GM18499 (cell line): ENCODE results near the gene TSPAN32.

Source experiments
- ATAC-seq: cut with Tn5 transposase; IDR thresholded peaks from one replicate; pipeline ENCODE4 v1.9.1; 2021; ENCODE audit warnings: moderate number of reproducible peaks; ENCODE audit not compliant: insufficient read depth, unreplicated experiment

Gene TSPAN32

DNA sequence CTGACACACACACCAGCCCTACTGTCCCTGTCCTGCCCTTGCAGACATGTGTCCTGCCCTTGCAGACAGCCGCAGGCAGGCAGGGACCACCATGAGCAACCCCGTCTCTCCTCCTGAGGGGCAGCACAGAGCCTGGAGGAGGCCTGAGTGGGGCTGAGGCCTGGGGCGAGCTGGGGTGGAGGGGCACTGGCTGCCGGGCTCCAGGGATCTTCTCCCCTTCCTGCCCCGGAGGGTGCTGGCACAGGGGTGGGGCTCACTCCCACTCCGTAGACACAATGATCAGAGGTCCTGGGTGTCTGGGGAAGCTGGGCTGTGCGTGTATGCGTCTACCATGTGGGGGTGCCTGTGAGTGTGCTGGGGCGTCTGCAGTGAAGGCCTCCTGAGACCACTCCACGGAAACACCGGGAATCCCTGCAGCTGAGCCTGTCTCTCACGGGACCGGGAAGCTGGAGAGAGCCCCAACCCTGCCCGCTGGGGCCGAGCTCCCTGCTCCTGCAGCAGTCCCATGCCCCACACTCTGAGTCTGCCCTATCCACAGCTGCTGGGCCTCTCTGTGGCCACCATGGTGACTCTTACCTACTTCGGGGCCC lies 588 bp downstream of the TSPAN32 start:
- ATAC-seq = no peak

DNA sequence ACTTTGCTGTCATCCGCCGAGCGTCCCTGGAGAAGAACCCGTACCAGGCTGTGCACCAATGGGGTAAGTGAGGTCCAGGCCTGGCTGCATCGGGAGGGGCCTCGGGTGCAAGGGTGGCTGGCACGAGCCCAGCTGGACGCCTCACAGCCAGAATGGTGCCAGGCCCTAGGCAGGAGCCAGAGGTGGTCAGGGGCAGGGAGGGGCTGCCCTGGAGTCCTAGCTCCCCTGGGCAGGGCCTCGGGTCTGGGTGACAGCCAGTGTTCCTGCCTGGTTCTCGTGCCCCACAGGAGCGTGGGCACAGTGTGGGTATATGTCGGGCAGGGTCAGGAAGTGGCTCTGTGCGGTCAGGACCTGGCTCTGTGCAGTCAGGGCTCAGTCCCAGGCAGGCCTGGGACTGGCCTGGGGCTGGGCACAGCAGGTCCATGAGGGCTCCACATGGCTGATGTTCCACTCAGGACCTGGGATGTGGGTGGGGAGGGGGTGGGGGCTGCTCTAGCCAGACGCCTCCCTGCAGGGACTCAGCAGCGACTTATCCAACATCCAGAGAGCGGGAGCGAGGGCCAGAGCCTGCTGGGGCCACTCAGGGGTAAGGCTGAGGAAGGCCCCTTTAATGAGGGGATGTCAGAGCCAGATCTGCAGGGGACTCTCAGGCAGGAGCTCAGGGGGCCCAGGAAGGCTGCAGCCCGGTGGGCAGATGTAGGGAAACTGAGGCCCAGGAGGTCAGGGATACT lies 1.2 kb downstream of the TSPAN32 start:
- no peak for ATAC-seq

DNA sequence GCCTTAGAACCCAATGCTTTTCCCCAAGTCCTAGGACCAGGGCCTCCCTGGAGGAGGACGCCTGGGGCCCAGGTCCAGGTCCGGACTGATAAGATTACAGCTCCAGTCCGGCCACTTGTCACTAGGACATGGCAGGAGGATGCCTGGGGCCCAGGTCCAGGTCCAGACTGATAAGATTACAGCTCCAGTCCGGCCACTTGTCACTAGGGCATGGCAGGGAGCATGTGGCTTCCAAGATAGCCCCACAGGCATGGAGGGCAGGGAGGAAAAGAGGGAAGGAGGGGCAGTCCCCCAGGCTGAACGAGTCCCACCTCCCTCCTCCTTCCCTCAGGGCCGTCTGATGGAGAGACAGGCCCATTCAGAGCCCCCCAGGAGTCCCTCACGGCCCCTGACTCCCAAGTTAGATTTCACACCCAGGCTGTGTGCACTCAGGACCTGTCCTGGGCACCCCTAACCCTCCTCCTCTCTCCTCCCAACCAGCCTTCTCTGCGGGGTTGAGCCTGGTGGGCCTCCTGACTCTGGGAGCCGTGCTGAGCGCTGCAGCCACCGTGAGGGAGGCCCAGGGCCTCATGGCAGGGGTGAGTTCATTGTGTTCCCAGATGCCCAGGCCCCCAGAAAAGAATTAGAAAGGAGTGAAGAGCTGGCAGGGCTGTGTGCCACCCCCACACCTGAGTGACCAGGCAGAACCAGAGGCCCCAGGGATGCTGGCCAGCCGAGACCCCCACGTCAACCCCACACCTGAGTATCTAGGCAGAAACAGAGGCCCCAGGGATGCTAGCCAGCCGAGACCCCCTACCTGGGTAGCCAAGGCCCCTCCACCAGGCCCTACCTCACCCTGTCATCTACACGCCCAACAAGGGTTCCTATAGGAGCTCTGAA lies 2.1 kb downstream of the TSPAN32 start:
- no peak for ATAC-seq

DNA sequence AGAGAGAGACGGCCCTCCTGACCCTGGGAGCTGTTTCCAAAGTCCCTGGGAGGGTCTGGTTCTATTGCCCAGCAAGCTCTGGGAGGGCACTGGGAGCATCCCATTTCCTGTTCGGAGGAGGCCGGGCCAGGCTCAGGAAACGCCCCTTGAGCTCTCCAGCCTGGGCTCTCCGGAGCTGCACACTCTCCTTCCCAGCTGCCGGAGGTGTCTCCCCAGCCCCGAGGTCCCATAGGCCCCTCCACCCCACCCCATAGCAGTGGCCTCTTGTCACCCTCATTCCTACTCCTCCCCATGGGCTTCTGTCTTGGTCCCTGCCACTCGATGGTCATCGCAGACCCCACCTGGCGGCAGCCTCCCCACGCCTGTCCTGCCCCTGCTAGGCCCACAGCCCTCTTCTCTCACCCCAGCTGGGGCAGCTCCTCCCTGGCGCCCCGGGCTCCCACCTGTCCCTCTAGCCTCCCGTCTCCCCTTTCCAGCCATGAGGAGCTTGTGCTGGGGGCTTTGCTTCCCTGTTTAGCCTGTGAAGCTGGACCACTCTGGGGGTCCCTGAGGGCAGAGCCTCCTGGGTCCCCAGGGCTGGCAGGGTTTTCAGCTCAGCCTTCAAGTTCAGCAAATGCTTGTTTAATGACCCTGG lies 2.8 kb downstream of the TSPAN32 start:
- no peak for ATAC-seq

DNA sequence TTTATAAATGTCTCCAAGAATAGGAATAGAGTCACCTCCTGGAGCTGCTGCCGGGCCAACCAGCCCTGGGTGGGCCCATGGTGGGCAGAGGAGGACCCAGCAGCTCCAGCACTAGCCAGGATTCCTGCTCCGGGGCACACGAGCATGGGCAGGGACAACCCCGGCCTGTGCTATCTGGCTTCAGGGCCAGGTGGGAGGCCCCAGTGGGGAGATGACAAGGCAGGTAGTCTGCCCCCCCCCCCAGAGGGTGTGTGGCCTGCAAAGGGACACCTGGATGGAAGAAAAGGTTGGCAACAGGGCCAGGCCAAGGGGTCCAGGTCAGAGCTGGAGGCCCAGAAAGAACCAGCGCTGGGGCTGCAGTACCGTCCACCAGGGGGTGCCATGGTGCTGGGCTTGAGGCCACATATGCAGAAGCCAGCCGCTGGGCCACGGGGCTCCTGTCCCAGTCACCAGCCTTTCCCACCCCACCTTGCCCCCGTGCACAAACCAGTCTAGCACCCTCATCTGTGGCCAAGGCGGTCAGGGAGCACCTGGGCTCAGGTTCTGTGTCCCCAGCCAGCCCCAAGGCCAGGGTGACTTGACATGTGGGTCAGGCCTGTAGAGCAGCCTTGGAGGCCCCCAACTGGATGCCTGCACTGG lies 3.4 kb downstream of the TSPAN32 start:
- no peak for ATAC-seq

DNA sequence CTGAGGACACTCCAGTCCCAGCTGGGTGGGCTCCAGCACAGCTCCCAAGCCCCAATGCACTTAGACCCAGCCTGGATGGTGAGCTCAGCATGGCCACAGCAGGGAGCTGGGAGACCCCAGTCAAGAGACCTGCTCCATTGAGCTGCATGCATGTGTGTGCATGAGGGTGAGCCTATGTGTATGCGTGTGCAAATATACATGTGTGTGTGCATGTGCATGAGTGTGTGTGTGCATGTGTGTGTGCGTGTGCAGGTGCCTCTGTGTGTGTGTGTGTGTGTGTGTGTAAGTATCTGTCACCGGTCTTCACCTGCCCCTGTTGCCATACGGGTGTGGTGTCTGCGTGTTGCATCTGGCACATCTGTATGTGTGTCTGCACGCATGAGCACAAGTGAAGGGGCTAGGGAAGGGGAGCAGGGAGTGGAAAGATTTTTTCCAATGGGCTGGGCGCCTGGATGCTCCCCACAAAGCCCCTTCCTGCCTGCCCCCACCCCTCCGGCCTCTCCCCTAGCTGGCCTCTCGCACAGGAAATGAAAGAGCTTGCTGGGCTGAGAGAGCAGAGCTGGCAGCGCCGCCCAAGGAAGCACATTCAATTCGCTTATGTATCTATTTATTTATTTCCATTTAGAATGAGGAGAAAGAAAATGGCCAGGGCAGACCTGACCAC lies 4.1 kb downstream of the TSPAN32 start:
- no peak for ATAC-seq

DNA sequence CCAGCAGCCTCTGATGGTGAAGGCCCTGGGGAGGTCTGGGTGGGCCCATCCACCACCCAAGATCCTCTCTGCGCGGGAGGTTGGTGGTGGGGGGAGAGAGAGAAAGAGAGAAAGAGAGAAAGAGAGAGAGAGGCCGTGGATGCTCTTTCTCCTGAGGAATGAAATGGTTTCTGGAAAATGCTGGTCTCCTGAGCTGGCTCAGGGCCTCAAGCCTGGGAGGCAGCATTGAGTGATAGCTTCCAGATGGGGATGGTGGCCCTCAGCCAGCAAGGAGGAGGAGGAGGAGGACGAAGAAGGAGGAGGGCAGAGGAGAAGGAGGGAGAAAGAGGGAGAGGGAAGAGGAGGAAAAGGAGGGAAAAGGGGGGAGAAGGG lies 4.6 kb downstream of the TSPAN32 start:
- no peak for ATAC-seq

DNA sequence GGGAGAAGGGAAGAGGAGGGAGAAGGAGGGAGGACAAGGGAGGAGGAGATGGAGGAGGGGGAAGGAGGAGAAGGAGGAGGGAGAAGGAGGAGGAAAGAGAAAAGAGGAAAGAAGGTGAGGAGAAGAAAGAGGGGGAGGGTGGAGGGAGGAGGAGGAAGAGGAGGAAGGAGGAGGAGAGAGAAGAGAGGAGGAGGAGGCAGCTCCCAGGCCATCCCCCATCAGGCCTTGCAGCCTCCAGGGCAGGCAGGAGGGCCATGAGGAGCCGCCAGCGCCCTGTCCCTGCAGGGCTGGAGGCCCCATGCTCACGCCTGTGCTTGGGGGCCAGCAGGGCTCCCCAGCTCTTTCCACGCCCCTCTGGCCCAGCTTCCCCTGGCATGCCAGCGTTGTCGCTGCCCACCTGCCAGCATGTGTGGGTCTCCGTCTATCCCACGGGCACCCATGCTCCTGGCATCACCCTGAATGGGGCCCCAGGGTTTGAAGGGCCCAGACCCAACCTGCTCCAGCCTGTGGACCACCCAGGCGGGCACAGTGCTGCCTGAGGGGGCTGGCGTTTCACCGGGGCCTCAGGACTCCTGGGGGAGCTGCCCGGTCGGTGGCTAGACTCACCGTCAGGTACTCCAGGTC lies 5.2 kb downstream of the TSPAN32 start:
- no peak for ATAC-seq

DNA sequence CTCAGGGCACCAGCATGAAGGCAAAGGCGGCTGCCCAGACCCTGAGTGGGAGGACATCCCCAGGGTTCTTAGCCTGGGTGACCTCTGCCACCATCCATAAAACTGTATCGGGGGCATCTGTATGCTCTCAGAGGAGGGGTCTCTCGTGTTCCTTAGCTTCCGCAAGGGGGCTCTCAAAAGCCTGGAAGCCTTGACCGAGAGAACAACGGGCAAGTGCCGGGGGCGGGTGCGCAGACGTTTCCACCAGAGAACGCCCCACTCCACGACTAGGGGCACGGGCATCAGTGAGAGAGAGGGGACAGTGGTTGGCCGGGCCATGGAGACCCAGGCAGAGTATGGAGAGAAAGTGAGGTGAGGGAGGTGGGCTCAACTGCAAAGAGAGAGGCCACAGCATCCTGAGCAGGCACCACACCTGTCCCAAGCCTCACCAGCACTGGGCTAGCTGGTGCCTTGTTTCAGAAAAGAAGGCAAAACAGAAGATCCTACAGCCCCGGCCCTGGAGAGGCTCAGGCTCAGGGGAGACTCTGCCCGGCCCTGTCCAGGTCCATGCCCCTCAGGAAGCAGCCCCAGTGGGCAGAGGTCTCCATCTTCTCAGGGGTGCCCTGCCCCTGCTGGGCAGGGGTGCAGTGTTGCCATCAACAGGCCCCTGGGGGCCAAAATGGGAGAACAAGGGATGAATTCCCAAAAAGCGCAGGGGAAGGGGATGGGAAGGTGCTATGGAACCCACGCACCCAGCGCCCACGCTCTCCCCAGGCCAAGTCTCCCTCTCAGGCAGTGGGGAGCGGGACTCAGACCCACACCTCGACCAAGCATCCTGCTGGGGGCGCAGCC lies 5.9 kb downstream of the TSPAN32 start:
- no peak for ATAC-seq

DNA sequence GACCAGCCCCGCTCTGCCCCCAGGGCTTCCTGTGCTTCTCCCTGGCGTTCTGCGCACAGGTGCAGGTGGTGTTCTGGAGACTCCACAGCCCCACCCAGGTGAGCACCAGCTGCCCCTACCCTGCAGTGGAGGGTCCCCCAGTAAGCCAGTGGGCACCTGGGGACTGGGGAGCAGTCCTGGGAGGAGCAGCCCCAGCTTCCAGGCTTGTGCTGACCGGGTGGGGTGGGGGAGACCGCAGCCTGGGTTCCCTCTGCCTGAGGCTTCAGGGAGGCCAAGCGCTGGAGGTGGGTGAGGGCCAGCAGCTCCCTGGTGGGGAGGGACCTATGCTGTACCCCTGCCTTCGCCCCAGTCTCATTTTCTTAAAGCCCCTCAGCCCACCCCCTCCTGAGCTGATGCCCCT lies 6.9 kb downstream of the TSPAN32 start:
- no peak for ATAC-seq

DNA sequence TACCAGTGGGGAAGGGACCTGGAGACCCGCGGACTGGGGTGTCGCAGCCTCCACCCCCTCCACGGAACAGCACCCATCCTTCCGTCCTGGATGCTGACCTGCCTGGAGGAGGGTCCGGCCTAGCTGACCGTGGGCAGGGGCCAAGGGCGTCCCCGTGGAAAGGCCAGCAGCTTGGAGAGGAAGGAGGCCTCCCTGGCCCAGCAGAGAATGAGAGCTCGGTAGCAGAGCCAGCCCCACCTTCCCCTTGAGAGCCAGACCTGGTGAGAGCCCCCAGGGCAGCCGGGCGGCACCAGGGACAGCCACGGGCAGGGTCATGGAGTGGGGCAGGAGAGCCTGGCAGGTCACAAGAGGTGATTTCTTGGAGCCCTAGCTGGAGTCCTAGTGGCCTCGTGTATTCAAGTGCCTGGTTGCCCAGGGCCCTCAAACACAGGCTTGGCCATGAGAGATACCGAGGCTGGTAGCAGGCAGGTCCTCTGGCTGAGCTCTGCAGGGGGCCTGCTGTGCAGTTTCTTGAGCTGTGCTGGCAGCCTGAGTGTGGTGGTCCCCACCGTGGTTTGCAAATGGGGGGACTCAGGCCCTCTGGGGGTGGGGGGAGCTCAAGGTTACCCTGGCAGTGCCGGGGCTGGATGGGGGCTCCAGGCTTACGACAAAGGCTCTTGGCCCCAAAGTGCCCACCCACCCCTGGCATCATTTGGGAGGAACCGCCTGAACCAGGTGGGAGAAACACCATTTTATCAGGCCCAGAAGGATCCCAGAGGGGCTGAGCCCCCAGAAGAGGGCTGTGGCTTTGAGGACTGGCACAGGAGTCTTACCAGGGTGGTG lies 7.6 kb downstream of the TSPAN32 start:
- no peak for ATAC-seq

DNA sequence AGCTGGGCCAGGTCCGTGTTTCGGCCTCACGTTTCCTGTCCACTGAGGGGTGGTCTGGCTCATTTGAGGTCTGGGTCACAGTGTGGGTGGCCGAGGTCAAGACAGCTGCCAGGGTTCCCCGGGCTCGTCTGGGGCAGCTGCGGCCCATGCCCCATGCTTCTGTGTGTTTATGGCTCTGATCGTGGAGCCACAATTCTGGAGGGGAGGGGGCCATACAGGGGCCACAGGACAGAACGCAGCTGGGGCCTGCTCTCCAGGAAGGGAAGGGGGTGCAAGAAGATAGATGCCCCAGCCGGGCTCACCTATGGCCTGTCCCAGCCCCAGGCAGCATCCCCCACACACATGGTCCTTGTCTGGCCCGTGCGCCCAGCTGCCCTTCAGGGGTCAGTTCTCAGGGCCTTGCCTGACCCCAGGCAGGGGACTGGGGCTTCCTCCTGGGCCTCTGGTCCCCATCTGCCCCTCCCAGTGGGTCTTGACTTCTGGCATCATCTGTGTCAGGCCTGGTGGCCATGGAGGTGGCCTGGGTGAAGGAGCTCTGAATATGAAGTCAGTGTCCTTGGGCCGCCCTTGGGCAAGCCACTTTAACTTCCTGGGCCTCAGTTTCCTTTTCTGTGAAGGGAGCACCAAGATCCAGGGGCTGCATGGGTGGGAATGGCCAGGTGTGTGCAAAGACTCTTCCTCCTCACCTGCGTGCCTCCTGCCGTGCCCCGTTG lies 8.4 kb downstream of the TSPAN32 start:
- ATAC-seq = no peak

DNA sequence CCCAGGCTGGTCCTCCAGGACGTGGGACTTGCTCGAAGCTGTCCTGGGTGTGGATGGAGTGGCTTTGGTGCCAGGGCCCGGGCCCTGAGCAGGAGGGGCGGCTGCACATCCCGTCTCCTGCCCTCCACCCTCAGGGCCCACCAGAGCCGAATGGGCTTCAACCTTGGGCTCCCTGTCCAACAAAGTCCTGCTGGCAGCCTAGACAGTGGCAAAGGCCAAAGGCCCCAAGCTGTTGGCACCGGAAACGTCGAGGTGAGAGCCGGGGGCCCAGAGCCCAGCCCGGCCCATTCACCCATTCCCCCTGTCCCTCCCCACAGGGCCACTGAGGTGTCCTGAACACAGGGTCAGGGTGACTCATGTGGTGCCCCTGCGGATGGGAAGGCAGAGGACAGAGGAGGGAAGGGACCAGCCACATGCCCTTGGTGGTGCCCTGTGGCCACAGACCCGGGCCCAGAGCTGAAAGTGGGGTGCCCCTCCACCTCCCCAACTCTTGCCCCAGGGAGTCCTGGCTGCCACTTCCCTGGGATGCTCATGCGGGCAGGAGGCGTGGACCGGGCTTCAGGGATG lies 9.1 kb downstream of the TSPAN32 start:
- ATAC-seq = no peak

DNA sequence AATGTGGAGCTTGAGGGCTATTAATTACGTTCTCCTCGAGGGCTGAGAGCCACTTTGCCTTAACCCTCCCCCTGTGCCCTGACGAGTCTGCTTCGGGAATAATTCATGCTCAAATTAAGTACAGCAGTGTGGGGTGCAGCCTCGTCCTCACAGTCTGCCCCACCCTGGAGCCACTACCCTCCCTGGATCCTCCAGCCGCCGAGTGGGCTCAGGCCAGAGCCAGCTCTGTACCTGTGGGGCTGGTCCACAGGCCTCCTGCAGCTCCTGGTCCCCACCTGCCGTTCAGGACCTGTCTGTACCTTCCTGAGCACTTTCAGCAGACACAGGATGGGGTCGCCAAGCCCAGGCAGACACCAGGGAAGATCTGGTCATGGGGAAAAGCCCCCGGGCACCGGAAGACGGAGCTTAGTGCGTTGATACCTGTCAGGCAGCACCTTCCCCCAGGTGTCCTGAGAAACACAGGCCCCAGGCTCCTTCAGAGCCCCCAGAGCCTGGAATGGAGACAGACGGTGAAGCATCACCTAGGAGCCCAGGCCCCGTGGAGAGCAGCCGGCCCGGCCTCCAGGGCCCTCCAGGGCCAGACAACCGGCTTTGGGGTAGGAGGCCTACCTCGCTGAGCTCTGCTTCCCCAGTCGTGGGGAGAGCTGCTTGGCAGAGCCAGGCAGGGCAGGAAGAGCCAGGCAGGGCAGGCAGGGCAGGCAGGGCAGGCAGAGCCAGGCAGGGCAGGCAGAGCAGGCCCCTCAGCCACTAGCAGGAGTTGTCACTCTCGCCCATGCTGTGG lies 9.7 kb downstream of the TSPAN32 start:
- ATAC-seq = no peak

DNA sequence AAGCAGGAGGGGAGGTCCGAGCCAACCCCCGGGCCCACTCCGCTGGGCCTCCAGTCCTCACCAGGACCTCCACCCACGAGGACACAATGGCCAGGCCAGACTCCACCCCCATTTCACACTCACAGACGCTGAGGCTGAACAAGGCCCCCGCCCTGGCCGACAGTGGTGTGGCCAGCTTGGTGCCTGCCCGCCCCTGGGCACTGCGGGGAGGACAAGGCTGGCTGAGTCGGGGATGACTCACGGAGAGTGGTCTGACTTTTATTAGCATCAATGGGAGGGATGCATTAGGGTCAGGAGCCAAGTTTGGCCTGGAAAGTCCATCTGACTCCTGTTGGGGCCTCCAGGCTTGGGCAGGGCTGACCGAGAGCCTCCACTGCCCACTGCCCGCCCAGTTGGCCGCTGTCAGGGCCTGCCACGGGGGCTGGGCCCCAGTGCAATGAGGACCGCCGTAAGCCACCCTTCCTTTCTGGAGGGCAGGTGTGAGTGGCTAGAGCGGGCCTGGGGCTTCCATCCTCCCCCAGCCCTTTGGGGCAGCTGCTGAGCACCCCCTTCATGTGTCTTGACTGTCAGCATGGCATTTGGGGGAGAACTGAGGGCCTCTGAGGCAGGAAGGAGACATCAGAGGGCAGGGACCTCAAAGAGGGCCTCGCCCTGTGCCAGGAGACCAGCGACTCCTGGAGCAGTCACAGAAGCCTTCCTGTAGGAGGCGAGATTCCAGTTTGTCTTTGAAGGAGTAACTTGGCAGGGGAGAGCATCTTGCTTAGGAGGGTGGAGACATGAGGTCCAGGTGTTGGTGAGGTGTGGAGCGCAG lies 10.6 kb downstream of the TSPAN32 start:
- no peak for ATAC-seq
